Measurements from ENCODE around the gene OTUD7B. TPM values are rescaled to one million over a fixed set of nuclear protein-coding genes. Genes with fewer than 3 reads are reported as not detected.

OTUD7B gene
- total and polyA plus RNA-seq, 9 of the 15 experiments (the other 6 are each of a cell fraction or from before 2014, with no cell fraction given): 0.96 to 18.8 (median 7.4) TPM

- TF ChIP-seq NFXL1 (CRISPR knock-in tag; IDR thresholded peaks at IDR 0.05): no peak
- no peak for TF ChIP-seq CREB5 (CRISPR knock-in tag; IDR thresholded peaks at IDR 0.05)
- TF ChIP-seq PREB (CRISPR knock-in tag; IDR thresholded peaks at IDR 0.05): no peak
- no peak for TF ChIP-seq ZNF197 (CRISPR knock-in tag; IDR thresholded peaks at IDR 0.05; ENCODE audit: low read depth)
- TF ChIP-seq ZNF76 (CRISPR knock-in tag; IDR thresholded peaks at IDR 0.05; ENCODE audit: borderline replicate concordance): no peak
- TF ChIP-seq TCF7L2 (IDR thresholded peaks at IDR 0.05; ENCODE audit: low read depth, low read length): no peak
- no peak for TF ChIP-seq ZNF449 (CRISPR knock-in tag; IDR thresholded peaks at IDR 0.05)
- peak; percentile 30; the same call in 1 of the 2 replicates for TF ChIP-seq KLF16 (IDR thresholded peaks at IDR 0.05)
- TF ChIP-seq CBX8 (IDR thresholded peaks at IDR 0.05; ENCODE audit: borderline replicate concordance, extremely low read depth, low read depth, low read length, poor library complexity, severe bottlenecking): no peak
- no peak for TF ChIP-seq KAT2B (IDR thresholded peaks at IDR 0.05; ENCODE audit: low read depth, low read length)
- TF ChIP-seq ARHGAP35 (IDR thresholded peaks at IDR 0.05; ENCODE audit: partially characterized antibody): peak; percentile 65
- peak; percentile 53; the same call in 1 of the 2 replicates for TF ChIP-seq ZC3H11A (IDR thresholded peaks at IDR 0.05; ENCODE audit: low read depth, low read length)
- TF ChIP-seq LCOR (CRISPR knock-in tag; IDR thresholded peaks at IDR 0.05): no peak
- TF ChIP-seq SUPT5H (IDR thresholded peaks at IDR 0.05): peak; percentile 58; the same call in 1 of the 2 replicates
- no peak for TF ChIP-seq GATA2 (CRISPR knock-in tag; IDR thresholded peaks at IDR 0.05)
- TF ChIP-seq SMAD4 (CRISPR knock-in tag; conservative IDR thresholded peaks at IDR 0.05): peak; percentile 59
- TF ChIP-seq NCOA2 (IDR thresholded peaks at IDR 0.05; ENCODE audit: partially characterized antibody in 2 of 2): no peak
- TF ChIP-seq NCOA6 (IDR thresholded peaks at IDR 0.05): no peak
- TF ChIP-seq HDAC1 (IDR thresholded peaks at IDR 0.05): peak in 1 of 2 experiments; percentile 48; a peak in 2 of 4 replicates
- TF ChIP-seq BRF1 (IDR thresholded peaks at IDR 0.05; ENCODE audit: borderline replicate concordance, extremely low read depth, insufficient read length): no peak
- TF ChIP-seq ARID1B (IDR thresholded peaks at IDR 0.05): peak; percentile 47; the same call in 1 of the 2 replicates
- TF ChIP-seq ZNF347 (CRISPR knock-in tag; IDR thresholded peaks at IDR 0.05; ENCODE audit: low read depth): no peak
- TF ChIP-seq CCAR2 (IDR thresholded peaks at IDR 0.05; ENCODE audit: low read depth, low read length): no peak
- no peak for TF ChIP-seq CBFB (CRISPR knock-in tag; IDR thresholded peaks at IDR 0.05)
- peak; percentile 31; the same call in 1 of the 2 replicates for TF ChIP-seq ZNF384 (IDR thresholded peaks at IDR 0.05; ENCODE audit: low read depth, low read length)
Observed at GRCh38 chr1:149888247-149888998, 122.1 kb downstream of the OTUD7B start (continued).

Data from K562 (cell line).